ENCODE results near the gene DRD3.

Gene DRD3

GRCh38 chr3:114080201-114080600, 98.7 kb downstream of the DRD3 start:
- in situ Hi-C loops (cut with HindIII; ENCODE audit: low sequenced_read_pairs) = no loop called here

GRCh38 chr3:114079761-114080160, 99.1 kb downstream of the DRD3 start:
- in situ Hi-C loops (cut with HindIII; ENCODE audit: low sequenced_read_pairs) = no loop called here

- in situ Hi-C loops (cut with HindIII; ENCODE audit: low sequenced_read_pairs) = no loop called here
Observed at GRCh38 chr3:114078126-114078525, 100.7 kb downstream of the DRD3 start.
